GM10248 (cell line): ENCODE measurements around the gene PCNX1.

ENCODE experiments used
- CTCF ChIA-PET: fragments of 300-600 bp; sonication (Branson Sonifier 250); formaldehyde crosslinking; extraction: SDS; loops from one replicate; lab custom pipeline; 2021; ENCODE audit warnings: antibody characterized with exemption; lab: Yijun Ruan, JAX
- POLR2A ChIA-PET: fragments of 350-650 bp; sonication (Branson Sonifier 250); formaldehyde crosslinking; extraction: SDS; loops from one replicate; lab custom pipeline; 2020; ENCODE audit warnings: antibody characterized with exemption; lab: Yijun Ruan, JAX
- DNase-seq: peaks from one replicate; pipeline ENCODE4 v3.0.0; 2012; ENCODE audit errors: extremely low spot score
- TF ChIP-seq, protein P1 (sequence below): IDR thresholded peaks from 2 replicates; pipeline ENCODE4 v1.5.1; 2012; ENCODE audit warnings: mild to moderate bottlenecking, low read depth; ENCODE audit errors: extremely low read depth, missing control alignments, control extremely low read depth

PCNX1 gene

DNA sequence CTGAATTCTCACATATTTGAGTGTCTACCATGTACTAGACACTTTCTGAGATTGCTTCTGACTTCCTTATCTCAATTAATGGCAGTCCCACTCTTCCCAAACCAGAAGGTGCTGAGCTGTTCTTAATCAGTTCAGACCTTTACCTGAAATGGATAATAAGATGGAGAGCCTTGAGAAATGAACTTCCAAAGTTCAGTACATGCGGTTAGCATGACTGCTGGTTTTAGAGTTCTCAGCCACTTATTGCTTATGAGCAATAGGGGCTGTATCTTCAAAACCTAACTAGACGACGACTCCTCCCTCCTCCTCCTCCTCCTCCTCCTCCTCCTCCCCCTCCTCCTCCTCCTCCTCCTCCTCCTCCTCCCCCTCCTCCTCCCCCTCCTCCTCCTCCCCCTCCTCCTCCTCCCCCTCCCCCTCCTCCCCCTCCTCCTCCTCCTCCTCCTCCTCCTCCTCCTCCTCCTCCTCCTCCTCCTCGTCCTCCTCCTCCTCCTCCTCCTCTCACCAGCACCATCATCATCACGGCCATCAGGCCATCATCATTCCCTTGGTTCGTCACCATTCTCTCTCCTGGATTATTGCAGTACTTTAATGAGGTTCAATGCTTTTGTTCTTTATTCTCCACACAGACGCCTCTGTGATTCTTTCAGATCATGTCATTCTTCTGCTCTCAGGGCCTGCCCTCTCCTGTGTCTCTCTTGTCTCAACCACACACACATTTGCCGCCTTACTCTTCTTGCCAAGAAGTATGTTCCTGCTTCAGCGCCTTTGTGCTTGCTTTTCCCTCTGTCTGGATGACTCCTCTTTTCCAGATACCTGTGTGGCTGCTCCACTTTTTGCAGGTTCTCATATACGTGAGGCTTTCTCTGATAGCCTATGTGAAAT, 2.7 kb downstream of the PCNX1 start:
- CTCF ChIA-PET, result interaction anchor here (1.6 to 2.7 kb wide), 2 partner anchors 8 to 10 kb away, joined by 4 to 7 read pairs; no protein-coding TSS in a partner anchor
- DNase-seq, result no peak
- POLR2A ChIA-PET, result no interaction called here
- TF ChIP-seq, protein P1, sequence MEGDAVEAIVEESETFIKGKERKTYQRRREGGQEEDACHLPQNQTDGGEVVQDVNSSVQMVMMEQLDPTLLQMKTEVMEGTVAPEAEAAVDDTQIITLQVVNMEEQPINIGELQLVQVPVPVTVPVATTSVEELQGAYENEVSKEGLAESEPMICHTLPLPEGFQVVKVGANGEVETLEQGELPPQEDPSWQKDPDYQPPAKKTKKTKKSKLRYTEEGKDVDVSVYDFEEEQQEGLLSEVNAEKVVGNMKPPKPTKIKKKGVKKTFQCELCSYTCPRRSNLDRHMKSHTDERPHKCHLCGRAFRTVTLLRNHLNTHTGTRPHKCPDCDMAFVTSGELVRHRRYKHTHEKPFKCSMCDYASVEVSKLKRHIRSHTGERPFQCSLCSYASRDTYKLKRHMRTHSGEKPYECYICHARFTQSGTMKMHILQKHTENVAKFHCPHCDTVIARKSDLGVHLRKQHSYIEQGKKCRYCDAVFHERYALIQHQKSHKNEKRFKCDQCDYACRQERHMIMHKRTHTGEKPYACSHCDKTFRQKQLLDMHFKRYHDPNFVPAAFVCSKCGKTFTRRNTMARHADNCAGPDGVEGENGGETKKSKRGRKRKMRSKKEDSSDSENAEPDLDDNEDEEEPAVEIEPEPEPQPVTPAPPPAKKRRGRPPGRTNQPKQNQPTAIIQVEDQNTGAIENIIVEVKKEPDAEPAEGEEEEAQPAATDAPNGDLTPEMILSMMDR, result no peak

GRCh38 chr14:70915415-70915814, 8.2 kb downstream of the PCNX1 start:
- POLR2A ChIA-PET, result no interaction called here
- DNase-seq, result no peak
- CTCF ChIA-PET, result interaction anchor here (2.0 kb wide), 1 partner anchor 9 kb away, joined by 8 read pairs; the partner anchor contains the start of gene PCNX1
- TF ChIP-seq, protein P1, result no peak

DNA sequence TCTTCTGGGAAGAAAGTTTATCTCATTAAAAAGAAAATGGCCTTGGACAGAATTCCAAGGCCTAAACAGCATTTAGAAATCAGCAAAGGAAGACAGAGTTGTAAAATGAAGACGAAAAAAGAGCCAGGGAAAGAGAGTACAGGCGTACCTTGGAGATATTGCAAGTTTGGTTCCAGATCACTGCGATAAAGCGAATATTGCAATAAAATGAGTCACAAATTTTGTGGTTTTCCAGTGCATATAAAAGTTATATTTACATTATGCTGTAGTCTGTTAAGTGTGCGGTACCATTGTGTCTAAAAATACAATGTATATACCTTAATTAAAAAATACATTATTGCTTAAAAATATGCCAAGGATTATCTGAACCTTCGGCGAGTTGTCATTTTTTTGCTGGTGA, 9.0 kb downstream of the PCNX1 start:
- ChIA-PET CTCF (interaction anchor here (5.6 kb wide), 1 partner anchor 10 kb away, joined by 46 read pairs; the partner anchor contains the start of gene PCNX1), POLR2A (no interaction called here)
- DNase-seq, result no peak
- TF ChIP-seq, protein P1, result no peak

DNA sequence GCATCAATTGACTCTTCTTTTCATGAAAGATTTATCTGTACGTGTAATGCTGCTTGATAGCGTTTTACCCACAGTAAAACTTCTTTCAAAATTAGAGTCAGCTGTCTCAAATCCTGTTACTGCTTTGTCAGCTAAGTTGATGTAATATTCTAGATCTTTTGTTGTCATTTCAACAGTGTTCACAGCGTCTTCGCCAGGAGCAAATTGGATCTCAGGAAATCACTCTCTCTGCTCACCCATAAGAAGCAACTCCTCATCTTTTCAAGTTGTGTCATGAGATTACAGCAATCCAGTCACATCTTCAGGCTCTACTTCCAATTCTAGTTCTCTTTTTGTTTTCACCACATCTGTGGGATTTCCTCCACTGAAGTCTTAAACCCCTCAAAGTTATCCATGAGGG, 9.5 kb downstream of the PCNX1 start:
- DNase-seq, result no peak
- ChIA-PET CTCF (interaction anchor here (1.4 to 5.6 kb wide), 2 partner anchors 11 to 99 kb away, joined by 4 to 46 read pairs; partner anchors contain the start of gene PCNX1), POLR2A (no interaction called here)
- TF ChIP-seq, protein P1, result no peak

GRCh38 chr14:70917633-70918032, 10.4 kb downstream of the PCNX1 start:
- no peak for DNase-seq
- ChIA-PET POLR2A (no interaction called here), CTCF (interaction anchor here (0.7 to 5.6 kb wide), 6 partner anchors 9 to 100 kb away, joined by 3 to 46 read pairs (median 4); partner anchors contain the start of gene PCNX1)
- TF ChIP-seq, protein P1, result no peak

DNA sequence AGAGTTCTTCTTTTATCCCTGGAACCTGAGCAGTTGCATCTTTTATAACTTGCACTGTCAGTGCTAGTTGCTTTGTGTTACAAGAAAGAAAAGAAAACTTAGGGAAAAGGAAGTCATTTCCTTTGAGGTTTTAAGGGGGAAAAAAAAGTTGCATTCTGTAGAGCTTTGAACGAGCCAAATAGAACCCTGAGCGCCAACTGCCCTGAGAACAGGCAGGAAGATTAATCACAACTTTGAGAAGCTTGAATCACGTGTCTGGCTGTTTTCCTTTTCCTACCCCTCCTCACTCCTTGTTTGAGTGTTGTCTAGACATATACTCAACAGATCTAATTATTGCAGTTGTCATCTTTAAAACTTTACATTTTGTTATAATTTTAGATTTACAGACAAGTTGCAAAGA, 12.5 kb downstream of the PCNX1 start:
- ChIA-PET POLR2A (interaction anchor here (0.6 kb wide), 1 partner anchor 12 kb away, joined by 7 read pairs; no protein-coding TSS in a partner anchor), CTCF (interaction anchor here (1.3 to 5.6 kb wide), 5 partner anchors 8 to 102 kb away, joined by 3 to 46 read pairs (median 6); partner anchors contain the start of gene PCNX1)
- TF ChIP-seq, protein P1, result no peak

More for the DNA sequence above, 12.5 kb downstream of the PCNX1 start:
- no peak for DNase-seq
